ENCODE results near the gene NBPF3.
"Not testable (repeated sequence)": the region's sequence is repeated elsewhere in the genome, so short reads cannot be mapped to it uniquely, and the experiment has no call there.

NBPF3 gene, protein sequence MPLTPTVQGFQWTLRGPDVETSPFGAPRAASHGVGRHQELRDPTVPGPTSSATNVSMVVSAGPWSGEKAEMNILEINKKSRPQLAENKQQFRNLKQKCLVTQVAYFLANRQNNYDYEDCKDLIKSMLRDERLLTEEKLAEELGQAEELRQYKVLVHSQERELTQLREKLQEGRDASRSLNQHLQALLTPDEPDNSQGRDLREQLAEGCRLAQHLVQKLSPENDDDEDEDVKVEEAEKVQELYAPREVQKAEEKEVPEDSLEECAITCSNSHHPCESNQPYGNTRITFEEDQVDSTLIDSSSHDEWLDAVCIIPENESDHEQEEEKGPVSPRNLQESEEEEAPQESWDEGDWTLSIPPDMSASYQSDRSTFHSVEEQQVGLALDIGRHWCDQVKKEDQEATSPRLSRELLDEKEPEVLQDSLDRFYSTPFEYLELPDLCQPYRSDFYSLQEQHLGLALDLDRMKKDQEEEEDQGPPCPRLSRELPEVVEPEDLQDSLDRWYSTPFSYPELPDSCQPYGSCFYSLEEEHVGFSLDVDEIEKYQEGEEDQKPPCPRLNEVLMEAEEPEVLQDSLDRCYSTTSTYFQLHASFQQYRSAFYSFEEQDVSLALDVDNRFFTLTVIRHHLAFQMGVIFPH

DNA sequence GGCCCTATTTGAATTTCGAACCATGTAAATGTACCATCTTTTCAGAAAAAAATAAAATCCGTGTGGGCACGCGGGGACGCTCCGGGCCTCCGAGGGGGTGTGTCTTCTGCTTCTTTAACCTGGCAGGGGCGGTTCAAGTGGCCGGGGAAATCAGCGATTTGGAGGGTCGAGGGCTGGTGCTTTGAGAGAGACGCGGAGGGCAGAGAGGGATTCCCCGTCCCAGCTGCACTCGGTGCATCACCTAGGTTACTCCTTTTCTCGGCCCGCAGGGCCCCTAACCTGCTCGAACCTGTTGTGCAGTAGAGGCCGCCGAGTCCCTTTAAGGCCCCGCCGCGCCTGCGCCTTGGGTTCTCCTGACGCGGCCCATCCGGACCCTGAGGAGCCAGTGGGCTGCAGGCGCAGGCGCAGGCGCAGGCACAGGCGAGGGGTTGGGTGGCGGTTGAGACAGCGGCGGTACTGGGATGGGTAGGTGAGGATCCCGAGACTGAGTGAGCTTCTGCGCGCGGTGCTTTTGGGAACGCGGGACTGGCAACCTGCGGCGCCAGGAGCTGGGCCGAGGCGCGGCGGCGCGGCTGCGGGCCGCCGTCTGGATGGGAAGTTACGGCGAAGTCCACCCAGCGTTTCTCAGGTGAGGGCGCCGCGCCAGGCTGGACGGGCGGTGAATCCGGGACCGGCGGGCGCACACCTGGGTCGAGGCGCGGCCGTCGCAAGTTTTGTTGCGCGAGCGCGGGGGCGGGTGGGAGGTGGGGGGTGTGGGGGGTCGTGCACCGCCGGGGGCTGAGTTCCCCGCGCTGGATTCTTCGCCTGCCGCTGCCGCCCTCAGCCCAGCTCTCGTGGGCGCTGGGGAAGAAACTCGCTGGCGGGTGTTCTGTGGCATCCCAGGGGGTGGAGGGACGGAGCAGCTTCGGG, at the start of gene NBPF3:
Gene NBPF3 (plus strand): TSS at position 417 of the 909 bp plus-strand sequence. CDS start 4,950 bp downstream, outside the sequence.
- peak; percentile 84 for DNase-seq

DNA sequence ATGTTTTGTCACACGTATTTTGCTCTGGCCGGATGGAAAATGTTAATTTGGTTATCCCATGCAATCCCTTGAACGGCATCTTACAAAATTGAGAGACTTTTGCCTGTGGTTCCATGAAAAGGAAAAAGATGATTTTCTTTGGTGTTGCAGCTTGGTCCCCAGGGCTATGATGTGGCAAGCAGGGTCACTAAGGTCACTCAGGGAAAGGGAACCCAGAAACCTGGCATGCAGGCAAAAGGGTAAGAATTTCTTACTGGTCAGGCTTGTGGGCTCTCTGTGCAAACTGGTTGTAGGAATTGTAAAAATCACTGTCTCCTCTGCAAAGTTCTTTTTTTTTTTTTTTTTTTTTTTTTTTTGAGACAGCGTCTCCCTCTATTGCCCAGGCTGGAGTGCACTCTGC, 48.4 kb upstream of the NBPF3 start:
- DNase-seq, result no peak

DNA sequence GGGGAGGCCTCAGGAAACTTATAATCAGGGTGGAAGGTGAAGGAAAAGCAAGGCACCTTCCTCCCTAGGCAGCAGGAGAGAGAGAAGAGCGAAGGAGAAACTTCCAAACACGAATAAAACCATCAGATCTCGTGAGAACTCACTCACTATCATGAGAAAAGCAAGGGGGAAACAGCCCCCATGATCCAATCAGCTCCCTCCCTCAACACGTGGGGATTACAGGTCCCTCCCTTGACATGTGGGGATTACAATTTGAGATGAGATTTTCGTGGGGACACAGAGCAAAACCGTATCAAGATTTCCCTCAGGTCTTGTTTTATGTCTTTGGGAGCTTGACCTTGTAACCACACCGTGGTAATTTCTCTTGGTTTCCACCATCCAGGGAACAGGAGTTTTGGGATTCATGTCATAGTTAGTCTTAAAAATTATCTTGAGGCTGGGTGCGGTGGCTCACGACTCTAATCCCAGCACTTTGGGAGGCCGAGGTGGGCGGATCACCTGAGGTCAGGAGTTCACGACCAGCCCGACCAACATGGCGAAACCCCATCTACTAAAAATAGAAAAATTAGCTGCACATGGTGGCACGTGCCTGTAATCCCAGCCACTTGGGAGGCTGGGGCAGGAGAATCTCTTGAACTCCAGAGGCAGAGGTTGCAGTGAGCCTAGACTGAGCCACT, 47.2 kb upstream of the NBPF3 start:
- no peak for DNase-seq

DNA sequence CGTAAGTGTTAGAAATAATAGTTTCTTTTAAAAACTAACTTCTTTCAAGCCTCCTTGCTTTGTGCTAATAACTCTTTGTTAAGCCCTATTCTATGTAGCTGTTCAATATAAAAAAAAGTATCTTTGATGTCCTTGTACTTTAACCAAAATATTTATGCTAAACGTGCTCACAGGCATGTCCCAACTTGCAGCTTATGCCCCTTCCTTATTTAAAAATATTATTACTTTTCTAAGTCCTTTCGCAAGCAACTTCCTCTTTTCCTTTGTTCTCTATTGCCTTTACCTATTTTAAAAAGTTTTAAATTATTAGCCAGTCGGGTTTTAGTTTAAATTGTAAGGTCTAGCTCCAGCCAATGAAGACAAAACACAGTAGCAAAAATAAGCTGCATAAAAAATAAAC, 43.4 kb upstream of the NBPF3 start:
- no peak for DNase-seq

DNA sequence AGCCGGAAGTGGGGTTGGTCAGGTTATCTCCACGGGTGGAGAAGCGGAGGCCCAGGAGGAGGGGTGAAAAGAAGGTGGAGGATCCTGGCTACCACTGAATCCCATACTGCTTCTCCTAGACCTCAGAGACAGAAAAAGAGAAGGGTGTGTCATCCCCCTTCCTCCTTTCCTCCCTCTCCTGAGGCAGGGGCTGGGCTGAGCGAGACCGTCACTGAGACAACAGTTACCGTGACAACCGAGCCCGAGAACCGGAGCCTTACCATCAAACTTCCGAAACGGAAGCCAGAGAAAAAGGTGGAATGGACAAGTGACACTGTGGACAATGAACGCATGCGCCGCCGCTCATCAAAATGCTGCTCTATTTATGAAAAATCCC, 42.1 kb upstream of the NBPF3 start:
- DNase-seq, result no peak

DNA sequence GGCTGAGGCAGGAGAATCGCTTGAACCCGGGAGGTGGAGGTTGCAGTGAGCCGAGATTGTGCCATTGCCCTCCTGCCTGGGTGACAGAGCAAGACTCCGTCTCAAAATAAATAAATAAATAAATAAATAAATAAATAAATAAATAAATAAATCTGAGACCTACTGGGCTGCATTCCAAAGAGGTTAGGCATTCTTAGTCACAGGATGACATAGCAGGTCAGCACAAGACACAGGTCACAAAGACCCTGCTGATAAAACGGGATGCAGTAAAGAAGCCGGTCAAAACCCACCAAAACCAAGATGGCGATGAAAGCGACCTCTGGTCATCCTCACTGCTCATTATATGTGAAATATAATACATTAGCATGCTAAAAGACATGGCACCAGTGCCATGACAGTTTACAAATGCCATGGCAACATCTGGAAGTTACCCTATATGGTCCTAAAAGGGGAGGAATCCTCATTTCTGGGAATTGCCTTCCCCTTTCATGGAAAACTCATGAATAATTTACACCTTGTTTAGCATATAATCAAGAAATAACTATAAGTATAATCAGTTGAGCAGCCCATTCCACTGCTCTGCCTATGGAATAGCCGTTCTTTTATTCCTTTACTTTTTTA, 38.1 kb upstream of the NBPF3 start:
- DNase-seq, result not testable (repeated sequence)

DNA sequence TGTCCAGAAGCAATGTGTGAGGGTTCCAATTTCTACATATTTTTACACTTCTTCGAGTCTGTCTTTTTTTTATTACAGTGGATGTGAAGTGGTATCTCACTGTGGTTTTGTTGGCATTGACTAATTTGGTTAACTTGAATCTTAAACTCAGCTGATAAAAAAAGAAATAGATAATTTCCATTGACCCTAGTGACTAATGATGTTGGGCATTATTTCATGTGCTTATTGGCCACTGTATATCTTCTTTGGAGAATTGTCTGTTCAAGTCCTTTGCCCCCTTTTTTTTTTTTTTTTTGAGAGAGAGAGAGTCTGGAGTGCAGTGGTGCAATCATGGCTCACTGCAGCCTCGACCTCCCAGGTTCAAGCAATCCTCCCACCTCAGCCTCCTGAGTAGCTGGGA, 33.3 kb upstream of the NBPF3 start:
- DNase-seq, result no peak

DNA sequence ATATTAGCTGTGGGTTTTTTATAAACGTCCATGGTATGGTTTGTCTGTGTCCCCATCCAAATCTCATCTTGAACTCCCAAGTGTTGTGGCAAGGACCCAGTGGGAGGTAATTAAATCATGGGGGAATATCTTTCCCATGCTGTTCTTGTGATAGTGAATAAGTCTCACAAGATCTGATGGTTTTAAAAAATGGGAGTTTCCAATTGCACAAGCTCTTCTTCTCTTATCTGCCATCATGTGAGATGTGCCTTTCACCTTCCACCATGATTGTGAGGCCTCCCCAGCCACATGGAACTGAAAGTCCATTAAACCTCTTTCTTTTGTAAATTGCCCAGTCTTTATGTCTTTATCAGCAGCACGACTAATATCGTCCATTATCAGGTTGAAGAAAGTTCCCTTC, 30.0 kb upstream of the NBPF3 start:
- not testable (repeated sequence) for DNase-seq

DNA sequence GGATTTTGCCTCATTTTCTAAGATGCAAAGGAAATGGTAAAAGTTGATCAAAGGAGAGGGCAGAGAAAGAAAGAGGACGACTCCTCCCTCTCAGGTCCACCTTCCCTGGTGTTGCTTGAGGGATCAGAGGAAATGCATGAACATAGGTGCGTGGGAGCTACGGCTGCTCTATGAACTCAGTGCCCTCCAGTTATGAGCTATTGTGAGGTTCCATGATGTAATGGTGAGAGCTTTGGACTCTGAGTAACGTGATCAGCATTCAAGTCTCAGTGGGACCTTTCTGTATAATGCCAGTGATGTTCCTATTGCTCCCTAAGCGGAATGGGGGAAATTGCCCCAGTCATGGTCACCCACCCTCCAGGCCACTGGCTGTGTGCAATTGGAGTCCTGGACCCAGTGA, 25.9 kb upstream of the NBPF3 start:
- DNase-seq, result no peak

DNA sequence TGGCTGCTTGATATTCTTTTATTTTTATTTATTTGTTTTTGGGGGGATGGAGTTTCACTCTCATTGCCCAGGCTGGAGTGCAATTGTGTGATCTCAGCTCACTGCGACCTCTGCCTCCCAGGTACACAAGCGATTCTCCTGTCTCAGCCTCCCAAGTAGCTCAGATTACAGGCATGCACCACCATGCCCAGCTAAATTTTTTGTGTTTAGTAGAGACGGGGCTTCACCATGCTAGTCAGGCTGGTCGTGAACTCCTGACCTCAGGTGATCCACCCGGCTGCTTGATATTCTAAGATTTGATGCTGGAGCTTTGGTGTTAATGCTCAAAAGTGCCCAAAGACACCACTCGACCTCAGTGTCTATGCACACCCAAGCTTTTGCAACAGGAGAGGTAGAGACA, 19.6 kb upstream of the NBPF3 start:
- DNase-seq, result not testable (repeated sequence)

DNA sequence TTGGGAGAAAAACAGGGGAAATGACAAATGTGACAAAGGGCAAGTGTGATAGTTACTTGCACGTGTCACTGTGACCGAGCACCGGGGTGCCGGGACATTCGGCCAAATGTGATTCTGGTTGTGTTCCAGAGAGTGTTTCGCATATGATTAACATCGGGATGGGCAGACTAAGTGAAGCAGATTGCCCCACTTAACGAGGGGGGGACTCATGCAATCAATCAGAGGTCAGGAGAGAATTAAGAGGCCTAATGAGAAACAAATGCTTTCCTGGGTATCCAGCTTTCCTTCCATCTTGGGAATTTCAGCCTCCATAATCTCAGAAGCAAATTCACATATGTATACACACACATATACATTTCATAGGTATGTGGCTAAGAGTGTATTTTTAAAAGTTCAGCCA, 18.6 kb upstream of the NBPF3 start:
- not testable (repeated sequence) for DNase-seq

DNA sequence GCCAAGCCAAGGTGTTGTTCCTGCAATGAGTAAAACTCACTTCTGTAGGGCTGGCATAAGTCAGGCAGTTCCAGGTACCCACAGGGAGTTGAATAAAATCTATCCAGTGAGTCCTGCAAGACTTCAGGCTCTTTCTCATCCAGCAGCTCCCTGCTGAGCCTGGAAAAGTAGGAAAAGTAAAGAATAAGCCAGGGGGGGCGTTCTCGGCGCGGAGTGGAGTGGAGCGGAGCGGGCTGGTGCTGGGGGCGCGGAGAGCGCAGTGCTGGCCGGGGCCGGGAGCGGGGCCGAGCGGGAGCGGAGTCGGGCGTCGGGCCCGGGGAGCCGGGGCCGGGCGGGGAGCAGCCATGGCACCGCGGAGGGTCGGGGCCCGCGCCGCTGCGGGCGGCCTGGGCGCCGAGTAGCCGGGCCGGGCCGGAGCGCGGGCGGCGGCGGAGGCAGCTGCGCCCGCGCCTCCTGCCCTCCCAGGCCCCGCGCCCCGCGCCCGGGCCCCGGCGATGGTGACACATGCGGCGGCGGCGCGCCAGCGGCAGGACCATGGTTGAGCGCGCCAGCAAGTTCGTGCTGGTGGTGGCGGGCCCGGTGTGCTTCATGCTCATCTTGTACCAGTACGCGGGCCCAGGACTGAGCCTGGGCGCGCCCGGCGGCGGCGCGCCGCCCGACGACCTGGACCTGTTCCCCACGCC, 12.0 kb upstream of the NBPF3 start:
- not testable (repeated sequence) for DNase-seq

DNA sequence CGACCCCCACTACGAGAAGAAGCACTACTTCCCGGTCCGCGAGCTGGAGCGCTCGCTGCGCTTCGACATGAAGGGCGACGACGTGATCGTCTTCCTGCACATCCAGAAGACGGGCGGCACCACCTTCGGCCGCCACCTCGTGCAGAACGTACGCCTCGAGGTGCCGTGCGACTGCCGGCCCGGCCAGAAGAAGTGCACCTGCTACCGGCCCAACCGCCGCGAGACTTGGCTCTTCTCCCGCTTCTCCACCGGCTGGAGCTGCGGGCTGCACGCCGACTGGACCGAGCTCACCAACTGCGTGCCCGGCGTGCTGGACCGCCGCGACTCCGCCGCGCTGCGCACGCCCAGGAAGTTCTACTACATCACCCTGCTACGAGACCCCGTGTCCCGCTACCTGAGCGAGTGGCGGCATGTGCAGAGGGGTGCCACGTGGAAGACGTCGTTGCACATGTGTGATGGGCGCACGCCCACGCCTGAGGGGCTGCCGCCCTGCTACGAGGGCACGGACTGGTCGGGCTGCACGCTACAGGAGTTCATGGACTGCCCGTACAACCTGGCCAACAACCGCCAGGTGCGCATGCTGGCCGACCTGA, 11.4 kb upstream of the NBPF3 start:
- DNase-seq, result not testable (repeated sequence)

DNA sequence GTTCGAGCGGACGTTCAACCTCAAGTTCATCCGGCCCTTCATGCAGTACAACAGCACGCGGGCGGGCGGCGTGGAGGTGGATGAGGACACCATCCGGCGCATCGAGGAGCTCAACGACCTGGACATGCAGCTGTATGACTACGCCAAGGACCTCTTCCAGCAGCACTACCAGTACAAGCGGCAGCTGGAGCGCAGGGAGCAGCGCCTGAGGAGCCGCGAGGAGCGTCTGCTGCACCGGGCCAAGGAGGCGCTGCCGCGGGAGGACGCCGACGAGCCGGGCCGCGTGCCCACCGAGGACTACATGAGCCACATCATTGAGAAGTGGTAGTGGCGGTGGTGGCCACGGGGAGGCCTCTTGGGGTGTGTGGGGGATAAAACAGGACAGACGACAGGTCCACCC, 10.7 kb upstream of the NBPF3 start:
- not testable (repeated sequence) for DNase-seq

DNA sequence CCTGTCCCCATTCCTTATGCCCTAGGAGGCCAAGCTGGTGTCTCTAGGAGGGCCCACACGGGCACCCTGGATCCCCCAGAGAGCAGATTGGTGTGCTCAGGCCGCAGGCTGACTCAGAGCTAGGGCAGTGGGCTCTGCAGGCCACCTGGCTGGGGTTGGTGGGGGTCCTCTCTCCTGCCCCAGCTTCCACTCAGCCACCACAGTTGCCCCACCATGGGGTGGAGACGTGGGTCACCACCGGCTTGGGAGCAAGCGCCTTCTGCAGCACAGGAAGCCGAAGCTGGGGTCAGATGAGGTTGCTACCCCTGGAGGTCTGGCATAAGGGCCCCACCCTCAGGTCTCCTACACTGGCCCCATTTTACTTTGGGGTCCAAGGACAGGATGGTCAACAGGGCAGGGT, 9.1 kb upstream of the NBPF3 start:
- DNase-seq, result not testable (repeated sequence)

DNA sequence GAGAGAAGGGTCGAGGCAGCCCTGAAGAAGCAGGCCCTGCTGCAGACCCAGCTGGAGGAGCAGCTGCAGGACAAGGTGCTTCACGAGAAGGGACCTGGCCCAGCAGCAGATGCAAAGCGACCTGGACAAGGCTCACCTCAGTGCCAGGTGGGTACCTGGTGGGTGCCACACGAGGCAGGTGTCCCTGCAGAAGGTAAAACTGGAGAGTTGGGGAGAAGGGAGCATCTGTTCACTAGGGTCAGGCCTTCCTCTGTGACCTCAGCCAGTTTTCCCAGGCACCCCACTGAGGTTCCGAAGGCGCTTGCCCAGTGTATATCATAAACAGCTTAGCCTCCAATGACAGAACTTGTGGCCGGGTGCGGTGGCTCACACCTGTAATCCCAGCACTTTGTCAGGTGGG, 5.5 kb upstream of the NBPF3 start:
- no peak for DNase-seq

DNA sequence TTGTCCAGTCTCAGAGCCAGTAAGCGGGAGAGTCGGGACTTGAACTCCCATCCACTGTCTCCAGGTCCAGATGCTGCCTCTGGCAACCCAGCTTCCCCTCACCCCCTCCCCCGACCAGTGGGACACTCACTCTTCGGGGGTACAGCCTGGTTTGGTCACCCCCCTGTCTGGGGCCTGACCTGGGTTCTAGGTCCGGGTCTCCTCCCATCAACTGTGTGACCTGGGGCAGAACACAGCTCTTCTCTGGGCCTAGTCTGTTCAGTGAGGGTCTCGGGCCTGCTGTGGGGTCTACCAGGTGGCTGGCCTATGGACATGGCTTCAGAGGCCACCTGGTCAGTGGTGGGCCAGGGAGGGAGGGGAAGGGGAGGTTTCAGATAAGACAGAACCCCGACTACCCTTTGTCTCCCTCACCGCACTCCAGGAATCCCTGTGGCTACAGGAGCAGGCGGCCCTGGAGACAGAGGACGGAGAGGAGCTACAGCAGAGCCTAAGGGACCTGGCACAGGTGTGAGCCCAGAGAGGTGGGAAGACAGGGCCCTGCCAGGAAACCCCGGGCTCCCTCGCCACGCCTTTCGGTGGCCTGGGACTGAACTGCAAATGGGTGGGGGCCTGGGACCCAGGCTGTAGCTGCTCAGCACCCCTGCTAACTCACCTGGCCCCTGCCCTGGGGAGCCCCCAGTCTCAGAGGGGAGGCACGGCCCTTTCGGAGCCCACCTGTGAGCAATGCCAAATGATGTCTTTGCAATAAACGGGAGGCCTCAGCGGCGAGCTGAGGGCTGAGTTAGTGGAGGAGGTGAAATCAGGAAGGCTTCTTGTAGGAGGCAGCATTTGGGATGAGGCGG, 4.1 kb upstream of the NBPF3 start:
- DNase-seq, result no peak

DNA sequence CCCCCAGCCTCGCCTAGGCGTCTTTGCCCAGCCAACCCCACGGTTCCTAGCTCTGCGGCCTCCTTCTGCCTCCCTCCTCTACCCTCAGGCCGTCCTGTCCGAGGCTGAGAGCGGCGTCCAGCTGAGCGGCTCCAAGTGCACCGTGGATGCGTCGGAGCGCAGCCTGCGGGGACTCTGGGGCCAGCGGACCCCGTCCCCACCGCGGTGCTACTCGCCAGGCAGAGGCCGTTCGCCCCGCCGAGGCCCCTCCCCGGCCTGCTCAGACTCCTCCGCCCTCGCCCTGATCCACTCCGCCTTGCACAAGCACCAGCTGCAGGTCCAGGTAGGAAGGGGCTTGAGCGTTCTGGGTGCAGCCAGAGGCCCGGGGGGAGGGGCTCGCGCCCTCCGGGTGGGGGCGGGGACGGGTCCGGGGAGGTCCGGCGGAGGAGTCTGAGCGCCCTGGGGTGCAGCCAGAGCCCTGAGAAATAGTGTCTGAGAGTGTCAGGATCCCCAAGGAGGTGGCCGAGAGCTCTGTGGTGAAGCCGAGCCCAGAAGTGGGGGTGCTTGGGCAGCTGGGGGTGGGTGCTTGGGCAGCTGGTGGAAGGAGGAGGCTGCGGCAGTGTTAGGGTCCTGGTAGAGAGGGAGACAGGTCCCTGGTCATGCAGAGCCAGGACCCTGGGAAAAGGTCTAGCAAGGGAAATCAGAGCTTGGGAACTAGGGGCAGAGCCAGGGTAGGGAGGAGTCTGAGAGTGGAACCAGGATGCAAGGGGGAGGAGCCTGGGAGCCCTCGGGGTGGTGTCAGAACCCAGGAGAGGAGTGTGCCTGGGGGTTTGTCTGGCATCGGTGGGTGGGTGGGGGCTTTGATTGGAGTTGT, 3.2 kb upstream of the NBPF3 start:
- DNase-seq, result no peak

DNA sequence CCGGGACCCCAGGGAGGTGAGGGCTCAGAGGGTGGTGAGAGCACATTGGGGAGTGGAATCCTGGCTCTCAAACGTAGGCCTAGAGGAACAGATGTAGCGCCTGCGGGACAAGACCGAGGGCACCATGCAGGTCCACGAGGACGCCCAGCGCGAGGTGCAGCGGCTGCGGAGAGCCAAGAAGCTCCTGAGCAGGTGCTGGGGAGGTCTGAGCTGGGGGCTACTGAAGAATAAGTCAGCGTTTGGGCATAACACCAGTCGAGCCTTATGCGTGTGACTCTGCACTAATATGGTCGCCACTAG, 2.6 kb upstream of the NBPF3 start:
- no peak for DNase-seq

Data from hippocampal formation (tissue), 2 donors.